Sigmoid colon (tissue), 3 donors: Measurements from ENCODE around the gene FSCN2.

Source experiments
- CTCF ChIP-seq, 4 experiments: fragments of 450-650 bp in 3 of 4; fragments of 200-600 bp in 1 of 4; IDR thresholded peaks; one replicate each; pipeline ENCODE4 v1.5.1; 2016 to 2019; ENCODE audit warnings: antibody characterized with exemption in 4 of 4, mild to moderate bottlenecking in 3 of 4, moderate library complexity in 2 of 4
- POLR2A ChIP-seq, 2 donors: fragments of 450-650 bp; IDR thresholded peaks; one replicate each; pipeline ENCODE4 v1.6.1; 2016; ENCODE audit warnings: antibody characterized with exemption in 2 of 2, mild to moderate bottlenecking in 2 of 2, moderate library complexity in 2 of 2

GRCh38 chr17:81524865-81525159 lies 3.4 kb upstream of the FSCN2 start:
- no peak for TF ChIP-seq POLR2A (IDR thresholded peaks at IDR 0.05)
- no peak for TF ChIP-seq CTCF (IDR thresholded peaks at IDR 0.05)
